Stimulated activated CD8-positive, alpha-beta memory T cell treated with anti-CD3 and anti-CD28 coated beads, Interleukin-15, amount 100 ng/mL, for 48 hours (primary cell): ENCODE data around the gene NPM1.
A peak's percentile ranks its signal among the peaks of the same experiment; 100 is the strongest.

ENCODE experiments used
- DNase-seq, 2 donors: peaks; one replicate each; pipeline ENCODE4 v3.0.0-alpha.2; 2020; ENCODE audit warnings: low read depth in 2 of 2

The NPM1 gene

GRCh38 chr5:171450423-171451331 is 63.0 kb downstream of the NPM1 start:
- DNase-seq, result peak; percentile 3 to 6

- no peak for DNase-seq
Measured at GRCh38 chr5:171451421-171451820, 63.8 kb downstream of the NPM1 start.

GRCh38 chr5:171453056-171453725 is 65.5 kb downstream of the NPM1 start:
- no peak for DNase-seq

GRCh38 chr5:171453988-171454387 is 66.3 kb downstream of the NPM1 start:
- no peak for DNase-seq

GRCh38 chr5:171454549-171454948 is 66.9 kb downstream of the NPM1 start:
- no peak for DNase-seq

GRCh38 chr5:171455522-171455921 is 67.9 kb downstream of the NPM1 start:
- no peak for DNase-seq

- DNase-seq, result no peak
Measured at GRCh38 chr5:171457208-171457981, 69.7 kb downstream of the NPM1 start.

- no peak for DNase-seq
Measured at GRCh38 chr5:171459839-171460238, 72.2 kb downstream of the NPM1 start.
